Testis (tissue), 2 donors: ENCODE data around the gene TSTD2.

Experiments
- POLR2A ChIP-seq: fragments of 450-650 bp; IDR thresholded peaks from one replicate; pipeline ENCODE4 v1.6.1; 2017; ENCODE audit warnings: antibody characterized with exemption, mild to moderate bottlenecking, moderate library complexity
- TF ChIP-seq, protein P1 (sequence below), 3 experiments: fragments of 450-650 bp in 2 of 3; fragments of 200-600 bp in 1 of 3; sonication (generic) in 1 of 3; IDR thresholded peaks; one replicate each; pipeline ENCODE4 v1.5.1; 2016 to 2019; ENCODE audit warnings: antibody characterized with exemption in 3 of 3, mild to moderate bottlenecking in 2 of 3, moderate library complexity in 1 of 3

DNA sequence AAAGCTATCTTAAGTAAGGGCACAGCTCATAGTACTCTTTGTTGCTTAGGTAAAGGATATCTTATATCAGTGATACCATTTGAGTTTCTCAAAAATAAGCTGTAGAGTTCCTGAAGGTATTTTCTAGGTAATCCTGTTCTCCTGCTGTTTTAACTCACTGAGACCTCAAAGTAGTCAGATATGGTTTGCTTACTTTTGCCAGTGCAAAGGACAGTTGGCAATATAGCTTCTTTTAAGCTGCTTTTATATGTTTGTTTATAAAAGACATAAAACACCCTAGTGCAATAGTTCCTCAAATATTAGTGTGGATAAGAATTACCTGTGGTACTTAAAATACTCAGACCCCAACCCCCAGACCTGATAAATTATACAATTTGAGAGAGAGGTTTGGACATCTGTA is 12.6 kb upstream of the TSTD2 start:
- no peak for TF ChIP-seq POLR2A
- TF ChIP-seq, protein P1, sequence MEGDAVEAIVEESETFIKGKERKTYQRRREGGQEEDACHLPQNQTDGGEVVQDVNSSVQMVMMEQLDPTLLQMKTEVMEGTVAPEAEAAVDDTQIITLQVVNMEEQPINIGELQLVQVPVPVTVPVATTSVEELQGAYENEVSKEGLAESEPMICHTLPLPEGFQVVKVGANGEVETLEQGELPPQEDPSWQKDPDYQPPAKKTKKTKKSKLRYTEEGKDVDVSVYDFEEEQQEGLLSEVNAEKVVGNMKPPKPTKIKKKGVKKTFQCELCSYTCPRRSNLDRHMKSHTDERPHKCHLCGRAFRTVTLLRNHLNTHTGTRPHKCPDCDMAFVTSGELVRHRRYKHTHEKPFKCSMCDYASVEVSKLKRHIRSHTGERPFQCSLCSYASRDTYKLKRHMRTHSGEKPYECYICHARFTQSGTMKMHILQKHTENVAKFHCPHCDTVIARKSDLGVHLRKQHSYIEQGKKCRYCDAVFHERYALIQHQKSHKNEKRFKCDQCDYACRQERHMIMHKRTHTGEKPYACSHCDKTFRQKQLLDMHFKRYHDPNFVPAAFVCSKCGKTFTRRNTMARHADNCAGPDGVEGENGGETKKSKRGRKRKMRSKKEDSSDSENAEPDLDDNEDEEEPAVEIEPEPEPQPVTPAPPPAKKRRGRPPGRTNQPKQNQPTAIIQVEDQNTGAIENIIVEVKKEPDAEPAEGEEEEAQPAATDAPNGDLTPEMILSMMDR (IDR thresholded peaks at IDR 0.05), result no peak
